M059J (cell line): ENCODE measurements around the gene PPFIA2. TPM values are rescaled to one million over a fixed set of nuclear protein-coding genes. Genes with fewer than 3 reads are reported as not detected.

Source experiments
- DNase-seq: peaks from one replicate; pipeline ENCODE4 v3.0.0-alpha.2; 2012; ENCODE audit warnings: low read depth
- total RNA-seq: library from RNA; depleted of rRNA; stranded (reverse); fragments of >200 nt; shearing (Covaris generic); gene quantifications from 2 replicates; pipeline ENCODE4 v1.2.3, GENCODE V29; 2014

The PPFIA2 gene
- total RNA-seq, 1 experiment from 2014 or later, result not detected

DNA sequence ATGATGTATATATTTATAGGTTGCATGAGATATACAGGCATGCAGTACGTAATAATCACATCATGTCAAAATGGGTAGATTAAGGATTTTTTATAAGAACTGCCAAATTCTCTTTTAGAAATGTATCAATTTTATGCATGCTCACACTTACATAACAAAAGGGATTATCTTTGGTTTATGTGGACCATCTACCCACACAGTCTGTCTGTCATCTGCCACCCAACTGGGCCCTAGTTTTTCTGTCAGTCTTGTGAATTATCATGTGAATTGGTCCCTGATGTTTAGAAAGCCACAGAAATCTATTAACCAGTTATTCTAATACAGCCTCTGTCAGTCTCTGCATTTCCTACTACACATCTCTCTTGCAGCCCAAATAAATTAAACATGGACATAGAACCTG is 547.8 kb downstream of the PPFIA2 start:
- no peak for DNase-seq

DNA sequence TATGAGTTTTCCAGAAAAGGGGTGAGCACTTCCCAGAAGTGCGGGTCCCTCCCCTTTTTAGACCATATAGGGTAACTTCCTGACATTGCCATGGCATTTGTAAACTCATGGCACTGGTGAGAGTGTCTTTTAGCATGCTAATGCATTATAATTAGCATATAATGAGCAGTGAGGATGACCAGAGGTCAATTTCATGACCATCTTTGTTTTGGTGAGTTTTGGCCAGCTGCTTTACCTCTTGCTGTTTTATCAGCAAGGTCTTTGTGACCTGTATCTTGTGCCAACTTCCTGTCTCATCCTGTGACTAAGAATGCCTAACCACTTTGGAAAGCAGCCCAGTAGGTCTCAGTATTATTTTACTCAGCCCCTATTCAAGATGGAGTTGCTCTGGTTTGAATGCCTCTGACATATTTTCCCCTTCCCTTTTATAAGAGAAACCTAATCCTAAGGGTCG is 549.4 kb downstream of the PPFIA2 start:
- peak; percentile 82 for DNase-seq

DNA sequence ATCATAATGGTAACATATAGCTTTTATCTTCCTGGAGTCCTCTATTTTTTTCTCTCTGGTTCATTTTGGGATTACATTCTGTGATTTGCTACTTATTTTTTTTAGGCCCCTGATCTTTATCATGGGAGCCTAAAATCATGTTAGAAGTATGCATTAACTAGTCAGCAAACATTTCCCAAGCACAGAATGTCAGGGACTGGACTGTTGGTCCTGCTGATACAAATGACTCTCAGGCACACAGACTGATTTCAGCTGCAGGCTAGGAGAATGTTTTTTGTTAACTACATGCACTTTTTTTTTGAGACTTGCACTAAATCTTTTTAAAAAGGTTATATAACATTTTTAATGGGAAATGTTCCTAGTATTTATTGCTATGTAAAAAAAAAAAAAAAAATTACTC is 550.1 kb downstream of the PPFIA2 start:
- no peak for DNase-seq

DNA sequence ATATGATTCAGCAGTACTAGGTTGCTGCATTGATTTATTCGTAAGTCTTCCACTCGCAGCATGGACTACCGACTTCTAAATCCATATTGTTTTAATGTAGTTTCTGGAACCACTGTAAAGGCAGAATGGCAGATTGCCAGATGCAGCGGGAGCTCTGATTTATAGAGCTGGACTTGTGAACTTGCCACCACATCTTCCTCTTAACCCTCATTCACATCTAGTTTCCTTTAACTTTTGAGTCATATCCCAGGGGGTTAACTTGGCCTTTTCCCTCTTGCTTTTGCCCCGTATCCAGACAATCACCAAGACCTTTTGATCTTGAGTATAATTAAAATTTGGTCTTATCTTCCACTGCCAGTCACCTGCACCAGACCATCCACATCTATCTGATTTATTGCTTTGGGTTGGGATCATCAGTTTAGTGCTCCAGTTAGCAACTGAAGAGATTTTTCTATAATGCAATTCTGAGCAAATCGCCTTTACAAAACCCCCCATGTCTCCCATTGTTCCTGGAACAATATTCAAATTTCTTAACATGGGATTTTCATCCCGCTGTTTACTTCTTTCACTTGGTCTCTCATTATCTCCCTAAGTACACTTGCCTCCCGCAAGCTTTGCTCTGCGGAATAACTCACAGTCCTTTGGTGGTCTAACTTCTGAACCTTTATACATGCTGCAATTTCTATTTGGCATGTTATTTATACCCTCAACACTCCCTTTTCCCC is 550.8 kb downstream of the PPFIA2 start:
- no peak for DNase-seq
